ENCODE results near the gene CTBP1. TPM values are rescaled to one million over a fixed set of nuclear protein-coding genes. Genes with fewer than 3 reads are reported as not detected.

Gene CTBP1
- total and polyA plus RNA-seq, 9 of the 15 experiments (the other 6 are each of a cell fraction or from before 2014, with no cell fraction given), result 14.5 to 162 (median 68.2) TPM

DNA sequence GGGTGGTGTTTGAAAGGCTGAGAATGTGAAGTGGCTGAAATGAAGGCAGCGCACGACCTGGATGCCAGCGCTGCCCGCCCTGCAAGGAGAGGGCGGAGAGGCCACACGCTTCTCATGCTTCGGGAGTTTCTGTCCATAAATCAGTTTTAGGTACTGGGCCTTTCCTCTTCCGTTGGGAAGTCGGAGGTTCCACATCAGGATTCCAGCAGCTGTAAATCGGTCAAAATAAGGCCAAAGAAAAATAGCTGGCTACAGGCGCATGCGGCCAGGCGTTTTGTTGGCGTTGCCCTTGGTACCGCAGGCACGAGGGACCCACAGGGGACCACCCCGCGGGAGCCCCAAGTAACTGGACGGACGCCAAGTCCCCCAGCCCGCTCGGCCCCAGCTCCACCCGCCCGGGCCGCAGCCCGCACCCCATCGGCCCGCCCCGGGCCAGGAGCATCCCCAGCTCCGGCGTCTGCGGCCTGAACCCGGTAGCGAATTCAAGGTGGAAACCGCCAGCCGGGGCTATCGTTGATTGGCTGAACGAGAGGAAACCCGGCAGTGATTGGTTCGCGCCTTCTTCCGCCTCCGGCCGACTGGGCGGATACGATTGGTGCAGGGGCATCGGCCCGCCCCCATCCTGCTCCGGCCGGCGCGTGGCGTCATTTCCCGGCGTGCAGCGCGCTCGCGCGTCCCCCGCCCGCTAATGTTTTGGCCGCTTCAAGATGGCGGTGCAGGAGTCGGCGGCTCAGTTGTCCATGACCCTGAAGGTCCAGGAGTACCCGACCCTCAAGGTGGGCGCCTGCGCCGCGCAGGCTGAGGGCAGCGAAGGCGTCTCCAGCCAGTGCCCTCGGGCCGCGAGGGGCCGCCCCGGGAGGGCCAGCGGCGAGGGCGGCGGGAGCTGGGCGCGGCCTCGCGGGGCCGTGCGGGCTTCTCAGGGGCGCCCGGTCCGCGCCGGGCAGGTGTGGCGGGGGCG, 40.6 kb upstream of the CTBP1 start, which contains the start of gene MAEA (continued):
- TF ChIP-seq, protein P1, sequence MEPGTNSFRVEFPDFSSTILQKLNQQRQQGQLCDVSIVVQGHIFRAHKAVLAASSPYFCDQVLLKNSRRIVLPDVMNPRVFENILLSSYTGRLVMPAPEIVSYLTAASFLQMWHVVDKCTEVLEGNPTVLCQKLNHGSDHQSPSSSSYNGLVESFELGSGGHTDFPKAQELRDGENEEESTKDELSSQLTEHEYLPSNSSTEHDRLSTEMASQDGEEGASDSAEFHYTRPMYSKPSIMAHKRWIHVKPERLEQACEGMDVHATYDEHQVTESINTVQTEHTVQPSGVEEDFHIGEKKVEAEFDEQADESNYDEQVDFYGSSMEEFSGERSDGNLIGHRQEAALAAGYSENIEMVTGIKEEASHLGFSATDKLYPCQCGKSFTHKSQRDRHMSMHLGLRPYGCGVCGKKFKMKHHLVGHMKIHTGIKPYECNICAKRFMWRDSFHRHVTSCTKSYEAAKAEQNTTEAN (CRISPR knock-in tag; IDR thresholded peaks at IDR 0.05), result no peak
- TF ChIP-seq ZNF644 (tag; IDR thresholded peaks at IDR 0.05; ENCODE audit: low read depth), result no peak
- TF ChIP-seq XRCC3 (IDR thresholded peaks at IDR 0.05), result no peak
- TF ChIP-seq, protein P2, sequence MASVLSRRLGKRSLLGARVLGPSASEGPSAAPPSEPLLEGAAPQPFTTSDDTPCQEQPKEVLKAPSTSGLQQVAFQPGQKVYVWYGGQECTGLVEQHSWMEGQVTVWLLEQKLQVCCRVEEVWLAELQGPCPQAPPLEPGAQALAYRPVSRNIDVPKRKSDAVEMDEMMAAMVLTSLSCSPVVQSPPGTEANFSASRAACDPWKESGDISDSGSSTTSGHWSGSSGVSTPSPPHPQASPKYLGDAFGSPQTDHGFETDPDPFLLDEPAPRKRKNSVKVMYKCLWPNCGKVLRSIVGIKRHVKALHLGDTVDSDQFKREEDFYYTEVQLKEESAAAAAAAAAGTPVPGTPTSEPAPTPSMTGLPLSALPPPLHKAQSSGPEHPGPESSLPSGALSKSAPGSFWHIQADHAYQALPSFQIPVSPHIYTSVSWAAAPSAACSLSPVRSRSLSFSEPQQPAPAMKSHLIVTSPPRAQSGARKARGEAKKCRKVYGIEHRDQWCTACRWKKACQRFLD (CRISPR knock-in tag; IDR thresholded peaks at IDR 0.05), result peak; percentile 78
- TF ChIP-seq, protein P3, sequence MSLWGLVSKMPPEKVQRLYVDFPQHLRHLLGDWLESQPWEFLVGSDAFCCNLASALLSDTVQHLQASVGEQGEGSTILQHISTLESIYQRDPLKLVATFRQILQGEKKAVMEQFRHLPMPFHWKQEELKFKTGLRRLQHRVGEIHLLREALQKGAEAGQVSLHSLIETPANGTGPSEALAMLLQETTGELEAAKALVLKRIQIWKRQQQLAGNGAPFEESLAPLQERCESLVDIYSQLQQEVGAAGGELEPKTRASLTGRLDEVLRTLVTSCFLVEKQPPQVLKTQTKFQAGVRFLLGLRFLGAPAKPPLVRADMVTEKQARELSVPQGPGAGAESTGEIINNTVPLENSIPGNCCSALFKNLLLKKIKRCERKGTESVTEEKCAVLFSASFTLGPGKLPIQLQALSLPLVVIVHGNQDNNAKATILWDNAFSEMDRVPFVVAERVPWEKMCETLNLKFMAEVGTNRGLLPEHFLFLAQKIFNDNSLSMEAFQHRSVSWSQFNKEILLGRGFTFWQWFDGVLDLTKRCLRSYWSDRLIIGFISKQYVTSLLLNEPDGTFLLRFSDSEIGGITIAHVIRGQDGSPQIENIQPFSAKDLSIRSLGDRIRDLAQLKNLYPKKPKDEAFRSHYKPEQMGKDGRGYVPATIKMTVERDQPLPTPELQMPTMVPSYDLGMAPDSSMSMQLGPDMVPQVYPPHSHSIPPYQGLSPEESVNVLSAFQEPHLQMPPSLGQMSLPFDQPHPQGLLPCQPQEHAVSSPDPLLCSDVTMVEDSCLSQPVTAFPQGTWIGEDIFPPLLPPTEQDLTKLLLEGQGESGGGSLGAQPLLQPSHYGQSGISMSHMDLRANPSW (CRISPR knock-in tag; IDR thresholded peaks at IDR 0.05), result 0 out of 2 replicates have a peak, but pooled peaks have one; percentile 8
- 0 out of 2 replicates have a peak, but pooled peaks have one; percentile 16 for TF ChIP-seq ZNF12 (CRISPR knock-in tag; IDR thresholded peaks at IDR 0.05)
- TF ChIP-seq NCOA2 (IDR thresholded peaks at IDR 0.05; ENCODE audit: partially characterized antibody in 2 of 2), result no peak
- TF ChIP-seq CBX3 (IDR thresholded peaks at IDR 0.05; ENCODE audit: borderline replicate concordance in 1 of 2, low read length in 2 of 2), result 0 out of 3 replicates have a peak, but pooled peaks of 1 of the 2 experiments have one; percentile 43
- no peak for TF ChIP-seq ZNF408 (CRISPR knock-in tag; IDR thresholded peaks at IDR 0.05; ENCODE audit: low read depth)
- TF ChIP-seq BMI1 (IDR thresholded peaks at IDR 0.05; ENCODE audit: low read length), result no peak
- TF ChIP-seq, protein P4, sequence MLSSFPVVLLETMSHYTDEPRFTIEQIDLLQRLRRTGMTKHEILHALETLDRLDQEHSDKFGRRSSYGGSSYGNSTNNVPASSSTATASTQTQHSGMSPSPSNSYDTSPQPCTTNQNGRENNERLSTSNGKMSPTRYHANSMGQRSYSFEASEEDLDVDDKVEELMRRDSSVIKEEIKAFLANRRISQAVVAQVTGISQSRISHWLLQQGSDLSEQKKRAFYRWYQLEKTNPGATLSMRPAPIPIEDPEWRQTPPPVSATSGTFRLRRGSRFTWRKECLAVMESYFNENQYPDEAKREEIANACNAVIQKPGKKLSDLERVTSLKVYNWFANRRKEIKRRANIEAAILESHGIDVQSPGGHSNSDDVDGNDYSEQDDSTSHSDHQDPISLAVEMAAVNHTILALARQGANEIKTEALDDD (IDR thresholded peaks at IDR 0.05), result no peak
- TF ChIP-seq, protein P5, sequence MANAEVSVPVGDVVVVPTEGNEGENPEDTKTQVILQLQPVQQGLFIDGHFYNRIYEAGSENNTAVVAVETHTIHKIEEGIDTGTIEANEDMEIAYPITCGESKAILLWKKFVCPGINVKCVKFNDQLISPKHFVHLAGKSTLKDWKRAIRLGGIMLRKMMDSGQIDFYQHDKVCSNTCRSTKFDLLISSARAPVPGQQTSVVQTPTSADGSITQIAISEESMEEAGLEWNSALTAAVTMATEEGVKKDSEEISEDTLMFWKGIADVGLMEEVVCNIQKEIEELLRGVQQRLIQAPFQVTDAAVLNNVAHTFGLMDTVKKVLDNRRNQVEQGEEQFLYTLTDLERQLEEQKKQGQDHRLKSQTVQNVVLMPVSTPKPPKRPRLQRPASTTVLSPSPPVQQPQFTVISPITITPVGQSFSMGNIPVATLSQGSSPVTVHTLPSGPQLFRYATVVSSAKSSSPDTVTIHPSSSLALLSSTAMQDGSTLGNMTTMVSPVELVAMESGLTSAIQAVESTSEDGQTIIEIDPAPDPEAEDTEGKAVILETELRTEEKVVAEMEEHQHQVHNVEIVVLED (CRISPR knock-in tag; IDR thresholded peaks at IDR 0.05), result peak; percentile 82
- TF ChIP-seq ZNF41 (CRISPR knock-in tag; conservative IDR thresholded peaks at IDR 0.05), result no peak
- TF ChIP-seq CBX2 (IDR thresholded peaks at IDR 0.05; ENCODE audit: insufficient read depth, low read length, poor library complexity, severe bottlenecking), result no peak
- TF ChIP-seq LCOR (CRISPR knock-in tag; IDR thresholded peaks at IDR 0.05), result 0 out of 2 replicates have a peak, but pooled peaks have one; percentile 31
- no peak for TF ChIP-seq TEAD2 (tag; IDR thresholded peaks at IDR 0.05)
- TF ChIP-seq CBX1 (IDR thresholded peaks at IDR 0.05; ENCODE audit: low read depth), result peak; percentile 81; the same call in 1 of the 2 replicates
- no peak for TF ChIP-seq TRIM28 (IDR thresholded peaks at IDR 0.05)

Measured in K562 (cell line).